CD4-positive, alpha-beta T cell treated with Interleukin-4 for 4 hours (primary cell): Measurements from ENCODE around the gene FSCN2.

Source experiments
- DNase-seq: peaks from one replicate; pipeline ENCODE4 v3.0.0-alpha.2; 2020

Gene FSCN2

GRCh38 chr17:81557276-81558114 lies 29.3 kb downstream of the FSCN2 start:
- DNase-seq = no peak

GRCh38 chr17:81558115-81558468 lies 29.9 kb downstream of the FSCN2 start:
- DNase-seq = no peak

GRCh38 chr17:81558941-81559806 lies 31.0 kb downstream of the FSCN2 start:
- no peak for DNase-seq

- no peak for DNase-seq
These were observed 33.3 kb downstream of the FSCN2 start for GRCh38 chr17:81561494-81561885.

GRCh38 chr17:81563861-81564586 lies 35.8 kb downstream of the FSCN2 start:
- no peak for DNase-seq

- no peak for DNase-seq
These were observed 36.6 kb downstream of the FSCN2 start for GRCh38 chr17:81564778-81565177.

GRCh38 chr17:81565231-81565630 lies 37.1 kb downstream of the FSCN2 start:
- no peak for DNase-seq

GRCh38 chr17:81566461-81567126 lies 38.4 kb downstream of the FSCN2 start:
- no peak for DNase-seq

- DNase-seq = no peak
These were observed 39.0 kb downstream of the FSCN2 start for GRCh38 chr17:81567191-81567590.

- DNase-seq = no peak
These were observed 40.2 kb downstream of the FSCN2 start for GRCh38 chr17:81568416-81568815.

- no peak for DNase-seq
These were observed 41.9 kb downstream of the FSCN2 start for GRCh38 chr17:81569986-81570514.

GRCh38 chr17:81570964-81571363 lies 42.8 kb downstream of the FSCN2 start:
- no peak for DNase-seq

GRCh38 chr17:81572563-81573168 lies 44.5 kb downstream of the FSCN2 start:
- DNase-seq = no peak

- DNase-seq = no peak
These were observed 45.8 kb downstream of the FSCN2 start for GRCh38 chr17:81573794-81574642.

- DNase-seq = no peak
These were observed 46.4 kb downstream of the FSCN2 start for GRCh38 chr17:81574643-81574956.

- no peak for DNase-seq
These were observed 47.7 kb downstream of the FSCN2 start for GRCh38 chr17:81575836-81576235.

- DNase-seq = no peak
These were observed 48.6 kb downstream of the FSCN2 start for GRCh38 chr17:81576621-81577277.

GRCh38 chr17:81577278-81578000 lies 49.3 kb downstream of the FSCN2 start:
- no peak for DNase-seq

GRCh38 chr17:81578038-81578441 lies 49.9 kb downstream of the FSCN2 start:
- DNase-seq = no peak
